Fibroblast of lung (primary cell): ENCODE data around the gene ACVR1B.

ENCODE experiments used
- CTCF ChIP-seq, 2 donors: IDR thresholded peaks in 1 of 2; conservative IDR thresholded peaks in 1 of 2; 1 replicate in 1 of 2; 2 replicates in 1 of 2; pipeline ENCODE4 v1.5.1; 2011 to 2012; ENCODE audit warnings: low read length in 2 of 2, control low read depth in 1 of 2, inconsistent platforms in 1 of 2, low read depth in 1 of 2, mild to moderate bottlenecking in 1 of 2
- EZH2 ChIP-seq: IDR thresholded peaks from 2 replicates; pipeline ENCODE4 v1.5.1; 2012; ENCODE audit warnings: low read length, control low read depth, mild to moderate bottlenecking; ENCODE audit errors: missing control alignments

DNA sequence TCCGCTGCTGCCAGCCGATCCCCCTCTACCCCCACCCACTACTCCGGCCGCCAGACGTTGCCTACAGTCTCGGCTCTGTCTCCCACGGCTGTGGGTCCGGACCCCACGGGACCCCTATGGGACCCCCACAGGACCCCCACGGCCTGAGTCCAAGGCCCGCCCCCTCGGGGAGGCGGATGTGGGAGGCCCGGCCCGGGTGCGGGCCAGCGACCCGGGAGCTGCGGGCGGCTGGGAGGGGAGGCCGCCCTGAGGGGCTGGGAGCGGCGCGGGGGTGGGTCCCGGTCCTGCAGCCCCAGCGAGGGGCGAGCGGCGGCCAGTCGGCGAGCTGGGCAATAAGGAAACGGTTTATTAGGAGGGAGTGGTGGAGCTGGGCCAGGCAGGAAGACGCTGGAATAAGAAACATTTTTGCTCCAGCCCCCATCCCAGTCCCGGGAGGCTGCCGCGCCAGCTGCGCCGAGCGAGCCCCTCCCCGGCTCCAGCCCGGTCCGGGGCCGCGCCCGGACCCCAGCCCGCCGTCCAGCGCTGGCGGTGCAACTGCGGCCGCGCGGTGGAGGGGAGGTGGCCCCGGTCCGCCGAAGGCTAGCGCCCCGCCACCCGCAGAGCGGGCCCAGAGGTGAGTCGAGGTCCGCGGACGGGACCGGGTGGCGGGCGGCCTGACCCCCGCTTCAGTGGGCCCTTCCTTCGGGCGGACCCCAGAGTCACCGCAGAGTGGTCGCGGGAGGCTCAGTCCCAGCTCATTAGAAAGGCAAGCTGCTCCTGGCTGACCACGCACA lies 44.2 kb upstream of the ACVR1B start, which contains the start of gene ACVRL1:
- TF ChIP-seq CTCF (conservative IDR thresholded peaks at IDR 0.05 in 1 of 2, IDR thresholded peaks at IDR 0.05 in 1 of 2; ENCODE audit: low read depth in 1 of 2, low read length in 2 of 2) (no peak), EZH2 (no peak)
